IMR-90 (cell line): ENCODE data around the gene SIGLEC11. TPM values are rescaled to one million over a fixed set of nuclear protein-coding genes. Genes with fewer than 3 reads are reported as not detected.

Experiments
- ATAC-seq: fragments of 200-7000 bp; cut with Tn5 transposase; 2 replicates; pipeline ENCODE4 v1.9.1; 2020; ENCODE audit warnings: low read depth, mild to moderate bottlenecking, moderate library complexity
- BruUV-seq: library from RNA; stranded (reverse); fragments of 400-500 nt; replicated peaks from 2 replicates; lab custom pipeline; 2021; lab: Mats Ljungman, UMichigan
- CTCF ChIA-PET: fragments of 300-600 bp; formaldehyde crosslinking; extraction: SDS; loops from one replicate; lab custom pipeline; 2021; ENCODE audit warnings: antibody characterized with exemption; lab: Yijun Ruan, JAX
- POLR2A ChIA-PET: fragments of 300-600 bp; sonication (Branson Sonifier 250); formaldehyde crosslinking; loops from one replicate; lab custom pipeline; 2022; ENCODE audit warnings: antibody characterized with exemption; ENCODE audit not compliant: unreplicated experiment; lab: Charles Lee
- DNase-seq: peaks from one replicate; pipeline ENCODE4 v3.0.0; 2013
- H2AFZ ChIP-seq: replicated peaks from 2 replicates; pipeline ENCODE3; 2013; ENCODE audit warnings: low read length, mild to moderate bottlenecking; ENCODE audit not compliant: poor library complexity
- H2AK5ac ChIP-seq: 2 replicates; pipeline ENCODE4 v1.6.1; 2013; ENCODE audit warnings: low read depth, low read length, inconsistent platforms
- H2AK9ac ChIP-seq: replicated peaks from 2 replicates; pipeline ENCODE3; 2013; ENCODE audit warnings: mild to moderate bottlenecking, low read depth, low read length, moderate library complexity; ENCODE audit not compliant: poor library complexity
- H2BK120ac ChIP-seq: 2 replicates; pipeline ENCODE4 v1.6.1; 2013; ENCODE audit warnings: low read depth, low read length, inconsistent platforms
- H2BK15ac ChIP-seq: 3 replicates; pipeline ENCODE4 v1.6.1; 2013; ENCODE audit warnings: low read depth, low read length, inconsistent platforms
- H2BK20ac ChIP-seq: 2 replicates; pipeline ENCODE4 v1.6.1; 2013; ENCODE audit warnings: low read depth, mild to moderate bottlenecking, inconsistent platforms, low read length, moderate library complexity
- H2BK5ac ChIP-seq: 2 replicates; pipeline ENCODE4 v1.6.1; 2013; ENCODE audit warnings: mild to moderate bottlenecking, low read depth, low read length, inconsistent platforms; ENCODE audit not compliant: poor library complexity, severe bottlenecking
- H3K14ac ChIP-seq: replicated peaks from 2 replicates; pipeline ENCODE4 v1.6.1; 2013; ENCODE audit warnings: low read depth, low read length, inconsistent platforms
- H3K18ac ChIP-seq: 2 replicates; pipeline ENCODE4 v1.6.1; 2013; ENCODE audit warnings: low read depth, low read length, control low read depth
- H3K23ac ChIP-seq: 2 replicates; pipeline ENCODE4 v1.6.1; 2013; ENCODE audit warnings: low read depth, low read length, inconsistent platforms
- H3K27ac ChIP-seq: 2 replicates; pipeline ENCODE4 v1.5.1; 2013; ENCODE audit warnings: mild to moderate bottlenecking, control low read depth, low read length; ENCODE audit not compliant: insufficient read depth
- H3K27me3 ChIP-seq: 2 replicates; pipeline ENCODE4 v1.6.1; 2013; ENCODE audit warnings: low read length; ENCODE audit not compliant: control insufficient read depth, insufficient read depth
- H3K36me3 ChIP-seq: 2 replicates; pipeline ENCODE4 v1.6.1; 2013; ENCODE audit warnings: low read length, mixed read lengths; ENCODE audit not compliant: control insufficient read depth, insufficient read depth
- H3K4ac ChIP-seq: 2 replicates; pipeline ENCODE4 v1.6.1; 2013; ENCODE audit warnings: low read depth, low read length, inconsistent platforms
- H3K4me1 ChIP-seq: 2 replicates; pipeline ENCODE4 v1.6.1; 2013; ENCODE audit warnings: low read length, mixed read lengths; ENCODE audit not compliant: control insufficient read depth, insufficient read depth
- H3K4me2 ChIP-seq: 2 replicates; pipeline ENCODE4 v1.6.1; 2013; ENCODE audit warnings: low read depth, mild to moderate bottlenecking, control low read depth, low read length, moderate library complexity
- H3K4me3 ChIP-seq: 2 replicates; pipeline ENCODE4 v1.5.1; 2013; ENCODE audit warnings: low read depth, mild to moderate bottlenecking, control low read depth, low read length, moderate library complexity; ENCODE audit not compliant: insufficient read depth
- H3K56ac ChIP-seq: 2 replicates; pipeline ENCODE4 v1.6.1; 2013; ENCODE audit warnings: low read length, inconsistent platforms; ENCODE audit not compliant: insufficient read depth; ENCODE audit errors: extremely low read depth
- H3K79me1 ChIP-seq, 2 experiments: 2 replicates each; pipeline ENCODE4 v1.6.1; 2013; ENCODE audit warnings: low read length in 2 of 2, inconsistent platforms in 1 of 2, low read depth in 1 of 2
- H3K9ac ChIP-seq: 2 replicates; pipeline ENCODE4 v1.6.1; 2013; ENCODE audit warnings: low read depth, low read length, control low read depth
- H3K9me1 ChIP-seq: 2 replicates; pipeline ENCODE4 v1.6.1; 2013; ENCODE audit warnings: low read length, inconsistent platforms; ENCODE audit not compliant: insufficient read depth
- H3K9me3 ChIP-seq: 2 replicates; pipeline ENCODE4 v1.6.1; 2013; ENCODE audit warnings: low read length; ENCODE audit not compliant: control insufficient read depth, insufficient read depth
- H4K20me1 ChIP-seq: 2 replicates; pipeline ENCODE4 v1.6.1; 2013; ENCODE audit warnings: low read length, inconsistent platforms; ENCODE audit not compliant: insufficient read depth
- H4K5ac ChIP-seq: 2 replicates; pipeline ENCODE4 v1.6.1; 2013; ENCODE audit warnings: mild to moderate bottlenecking, low read depth, low read length, control low read depth
- H4K8ac ChIP-seq, 2 experiments: 2 replicates each; pipeline ENCODE4 v1.6.1; 2013; ENCODE audit warnings: low read depth in 2 of 2, low read length in 2 of 2, control low read depth in 1 of 2, inconsistent platforms in 1 of 2
- H4K91ac ChIP-seq: 2 replicates; pipeline ENCODE4 v1.6.1; 2013; ENCODE audit warnings: low read depth, low read length, inconsistent platforms; ENCODE audit not compliant: insufficient read depth
- CTCF ChIP-seq: conservative IDR thresholded peaks from 2 replicates; pipeline ENCODE4 v1.5.1; 2012; ENCODE audit warnings: mild to moderate bottlenecking, low read depth, low read length, improper control_type of control experiment
- WGBS, 2 experiments: methylation state at CpG; one replicate each; pipeline versions ENCODE4 v1.1.5 to v1.1.7; 2013; ENCODE audit warnings: missing lambda C conversion rate in 2 of 2; ENCODE audit not compliant: insufficient read length in 1 of 2; ENCODE audit errors: extremely low coverage in 2 of 2; 5-methylcytosine and 5-hydroxymethylcytosine counted together
- dilution Hi-C: fragments of 300-500 bp; cut with HindIII; formaldehyde crosslinking; loops from one replicate; pipeline ENCODE4 v1.14.3; 2018; ENCODE audit warnings: low sequenced_read_pairs; ENCODE audit not compliant: unreplicated experiment
- in situ Hi-C: fragments of 300-500 bp; cut with MboI; formaldehyde crosslinking; loops from 3 replicates; pipeline ENCODE4 v1.14.3; 2019; ENCODE audit warnings: low sequenced_read_pairs, inconsistent platforms, mixed read lengths
- intact Hi-C: fragments of 100-400 bp; cut with micrococcal nuclease; formaldehyde crosslinking; loops from 2 replicates; pipeline ENCODE4 v1.10.0; 2022
- polyA plus RNA-seq, 3 experiments: library from polyadenylated mRNA; depleted of rRNA; stranded (reverse); fragments of >200 nt; gene quantifications; 2 replicates each; pipeline ENCODE4 v1.2.3, GENCODE V29; 2012; ENCODE audit warnings: low replicate concordance in 1 of 3
- total RNA-seq: library from RNA; depleted of rRNA; stranded (reverse); fragments of >200 nt; gene quantifications from 2 replicates; pipeline ENCODE4 v1.2.3, GENCODE V29; 2012

SIGLEC11 gene
- total and polyA plus RNA-seq, 2 of the 4 experiments (the other 2 are of a cell fraction): not detected

DNA sequence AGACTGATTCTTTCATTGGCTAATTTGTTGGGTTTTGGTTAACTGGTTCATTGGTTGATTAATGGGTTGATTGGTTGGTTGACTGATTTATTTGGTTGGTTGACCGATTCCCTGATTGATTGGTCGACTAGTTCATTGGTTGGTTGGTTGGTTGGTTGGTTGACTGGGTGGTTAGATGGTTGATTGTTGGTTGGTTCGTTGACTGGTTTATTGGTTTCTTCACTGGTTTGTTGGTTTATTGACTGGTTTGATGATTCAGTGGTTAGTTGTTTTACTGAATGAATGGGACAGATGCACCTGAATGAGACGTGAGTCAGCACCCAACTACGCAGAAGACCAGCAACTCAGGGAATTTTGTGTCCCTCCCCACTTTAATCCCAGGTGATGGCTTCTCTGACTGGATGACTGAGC is 28.9 kb downstream of the SIGLEC11 start:
- no peak overlapping the region for H4K5ac ChIP-seq
- H3K23ac ChIP-seq: no peak overlapping the region
- H3K14ac ChIP-seq: no peak overlapping the region
- no peak for TF ChIP-seq CTCF
- ATAC-seq (no peak), DNase-seq (no peak)
- H2BK20ac ChIP-seq: no peak overlapping the region
- peaks cover 14% of the 10 kb centered on the region for H3K9me1 ChIP-seq
- no peak overlapping the region for H3K27ac ChIP-seq
- no peaks in the 10 kb centered on the region for H3K27me3 ChIP-seq
- H3K9me3 ChIP-seq: no peaks in the 10 kb centered on the region
- no peak overlapping the region for H2AK5ac ChIP-seq
- dilution Hi-C loops: no loop called here
- H2AK9ac ChIP-seq: no peak overlapping the region
- H3K56ac ChIP-seq: no peak overlapping the region
- H2BK5ac ChIP-seq: no peak overlapping the region
- BruUV-seq: no TSS peak
- no peak overlapping the region for H2AFZ ChIP-seq
- 100% methylated on average over 3 of the region's 5 CpGs; no CpG with 5 or more reads in 1 of the 2 experiments for WGBS, 2 experiments
- peaks cover 10% of the 10 kb centered on the region; the same call in 1 of the 2 replicates for H4K20me1 ChIP-seq
- H4K8ac ChIP-seq: no peak overlapping the region
- peaks cover 4% of the 10 kb centered on the region for H3K4me1 ChIP-seq
- POLR2A ChIA-PET: no interaction called here
- intact Hi-C loops: no loop called here
- no peak overlapping the region for H2BK120ac ChIP-seq
- no peak overlapping the region for H2BK15ac ChIP-seq
- H3K4me3 ChIP-seq: no peak overlapping the region
- H3K18ac ChIP-seq: no peak overlapping the region
- peaks cover 10 to 26% of the 10 kb centered on the region in 2 experiments for H3K79me1 ChIP-seq
- H4K91ac ChIP-seq: no peak overlapping the region
- in situ Hi-C loops: loop anchor here (10.0 kb wide), 2 partner anchors 53 to 213 kb away; no protein-coding TSS in a partner anchor
- H3K4me2 ChIP-seq: no peak overlapping the region
- H3K36me3 ChIP-seq: peaks cover 9% of the 10 kb centered on the region
- no peak overlapping the region for H3K4ac ChIP-seq
- CTCF ChIA-PET: no interaction called here
- no peak overlapping the region for H3K9ac ChIP-seq
